B cell (primary cell): ENCODE measurements around the gene GAK. TPM values are rescaled to one million over a fixed set of nuclear protein-coding genes. Genes with fewer than 3 reads are reported as not detected.

Source experiments
- ATAC-seq: fragments of 200-7000 bp; cut with Tn5 transposase; one replicate; pipeline ENCODE4 v1.10.0; 2021; ENCODE audit warnings: low read depth, mild to moderate bottlenecking, moderate number of reproducible peaks, moderate library complexity
- CTCF ChIA-PET: fragments of 350-600 bp; sonication (Branson Sonifier 250); formaldehyde crosslinking; loops from one replicate; lab custom pipeline; 2021; ENCODE audit warnings: antibody characterized with exemption, inconsistent platforms; lab: Charles Lee
- POLR2A ChIA-PET: fragments of 350-600 bp; sonication (Branson Sonifier 250); formaldehyde crosslinking; loops from one replicate; lab custom pipeline; 2021; ENCODE audit warnings: antibody characterized with exemption; lab: Charles Lee
- DNase-seq: peaks from one replicate; pipeline ENCODE4 v3.0.0; 2013
- H2AFZ ChIP-seq: 2 replicates; pipeline ENCODE4 v1.6.1; 2012; ENCODE audit warnings: mild to moderate bottlenecking, low read depth, low read length; ENCODE audit not compliant: insufficient read depth, poor library complexity, severe bottlenecking
- H3K27ac ChIP-seq, 2 donors: 1 replicate in 1 of 2; 2 replicates in 1 of 2; pipeline ENCODE4 v1.5.1; 2012 to 2013; ENCODE audit warnings: low read length in 2 of 2, mild to moderate bottlenecking in 2 of 2, moderate library complexity in 1 of 2
- H3K27me3 ChIP-seq, 4 experiments: fragments of 200-600 bp in 1 of 4; sonication (generic) in 1 of 4; replicated peaks in 1 of 4; 1 replicate in 2 of 4; 2 replicates in 2 of 4; pipeline versions ENCODE4 v1.6.1 to v1.7.0; 2013 to 2016; ENCODE audit warnings: low read length in 3 of 4, mild to moderate bottlenecking in 2 of 4, mixed read lengths in 1 of 4, moderate library complexity in 1 of 4; ENCODE audit not compliant: insufficient read depth in 4 of 4, control insufficient read depth in 3 of 4; ENCODE audit errors: control extremely low read depth in 1 of 4
- H3K36me3 ChIP-seq, 2 experiments: replicated peaks in 1 of 2; 1 replicate in 1 of 2; 2 replicates in 1 of 2; pipeline versions ENCODE4 v1.6.1 to v1.7.1; 2013; ENCODE audit warnings: low read length in 1 of 2; ENCODE audit not compliant: insufficient read depth in 2 of 2, control insufficient read depth in 1 of 2; ENCODE audit errors: control extremely low read depth in 1 of 2, extremely low read depth in 1 of 2
- H3K4me1 ChIP-seq, 2 donors: fragments of 200-600 bp in 1 of 2; sonication (generic) in 1 of 2; 1 replicate in 1 of 2; 2 replicates in 1 of 2; pipeline versions ENCODE4 v1.5.1 to v1.6.1; 2013 to 2017; ENCODE audit warnings: low read length in 2 of 2; ENCODE audit not compliant: control insufficient read depth in 2 of 2, insufficient read depth in 2 of 2
- H3K4me2 ChIP-seq: replicated peaks from 2 replicates; pipeline ENCODE3; 2012; ENCODE audit warnings: mild to moderate bottlenecking, low read depth, low read length; ENCODE audit not compliant: poor library complexity, severe bottlenecking
- H3K4me3 ChIP-seq, 5 experiments: fragments of 200-600 bp in 1 of 5; sonication (generic) in 1 of 5; 1 replicate in 3 of 5; 2 replicates in 2 of 5; pipeline versions ENCODE4 v1.5.1 to v1.7.0; 2011 to 2016; ENCODE audit warnings: low read length in 4 of 5, mild to moderate bottlenecking in 4 of 5, low read depth in 2 of 5, control low read depth in 1 of 5, moderate library complexity in 1 of 5; ENCODE audit not compliant: insufficient read depth in 1 of 5; ENCODE audit errors: control extremely low read depth in 1 of 5, extremely low read depth in 1 of 5
- H3K79me2 ChIP-seq: fragments of 200-600 bp; sonication (generic); one replicate; pipeline ENCODE4 v1.6.0; 2016; ENCODE audit warnings: low read length; ENCODE audit not compliant: control insufficient read depth, insufficient read depth
- H3K9ac ChIP-seq: fragments of 200-600 bp; sonication (generic); 2 replicates; pipeline ENCODE4 v1.6.1; 2017; ENCODE audit warnings: mild to moderate bottlenecking, low read length, moderate library complexity
- H3K9me3 ChIP-seq, 3 donors: one replicate each; pipeline versions ENCODE4 v1.6.1 to v1.7.1; 2013; ENCODE audit warnings: low read length in 2 of 3; ENCODE audit not compliant: control insufficient read depth in 2 of 3, insufficient read depth in 1 of 3; ENCODE audit errors: control extremely low read depth in 1 of 3
- H4K20me1 ChIP-seq: 2 replicates; pipeline ENCODE4 v1.6.0; 2012; ENCODE audit warnings: mild to moderate bottlenecking, low read length; ENCODE audit not compliant: insufficient read depth, control insufficient read depth, poor library complexity, severe bottlenecking
- H3K27ac Mint-ChIP-seq: one replicate; pipeline ENCODE4 v1.8.0; 2021; ENCODE audit warnings: mixed read lengths
- H3K27me3 Mint-ChIP-seq: one replicate; pipeline ENCODE4 v1.8.0; 2021; ENCODE audit warnings: mixed read lengths
- H3K4me1 Mint-ChIP-seq: one replicate; pipeline ENCODE4 v1.8.0; 2021; ENCODE audit warnings: mixed read lengths
- H3K4me3 Mint-ChIP-seq: one replicate; pipeline ENCODE4 v1.8.0; 2021; ENCODE audit warnings: mixed read lengths
- H3K9me3 Mint-ChIP-seq: one replicate; pipeline ENCODE4 v1.8.0; 2022; ENCODE audit warnings: mixed read lengths; ENCODE audit not compliant: insufficient read depth
- CTCF ChIP-seq: fragments of 200-600 bp; IDR thresholded peaks from one replicate; pipeline ENCODE4 v1.8.0; 2022; ENCODE audit warnings: antibody characterized with exemption, mild to moderate bottlenecking
- EZH2 ChIP-seq: IDR thresholded peaks from 2 replicates; pipeline ENCODE4 v1.6.1; 2012; ENCODE audit warnings: borderline replicate concordance, low read depth, mild to moderate bottlenecking, moderate library complexity, low read length; ENCODE audit not compliant: insufficient read depth, poor library complexity, severe bottlenecking
- WGBS: methylation state at CpG from one replicate; pipeline ENCODE4 v1.1.5; 2013; ENCODE audit warnings: missing lambda C conversion rate; ENCODE audit not compliant: insufficient coverage; 5-methylcytosine and 5-hydroxymethylcytosine counted together
- intact Hi-C: fragments of 100-400 bp; cut with micrococcal nuclease; formaldehyde crosslinking; loops from one replicate; pipeline ENCODE4 v1.10.0; 2022
- polyA plus RNA-seq: library from polyadenylated mRNA; depleted of rRNA; stranded (reverse); fragments of >200 nt; gene quantifications from 2 replicates; pipeline ENCODE4 v1.2.3, GENCODE V29; 2012
- total RNA-seq, 2 donors: library from RNA; stranded (reverse); fragments of 120-200 nt in 1 of 2; gene quantifications; 1 replicate in 1 of 2; 2 replicates in 1 of 2; pipeline versions ENCODE4 v1.2.3 to v1.2.4, GENCODE V29; 2013 to 2022

GAK gene
- total and polyA plus RNA-seq, 2 donors (not counting 1 experiment from before 2014, with no cell fraction given): 113 to 283 TPM

GRCh38 chr4:892780-893179 lies 39.3 kb downstream of the GAK start:
- H3K36me3 ChIP-seq: peaks cover 0 to 75% of the 10 kb centered on the region in 2 experiments
- Mint-ChIP-seq H3K9me3 (no peaks in the 10 kb centered on the region), H3K27ac (no peak overlapping the region), H3K4me1 (no peaks in the 10 kb centered on the region), H3K4me3 (no peak overlapping the region), H3K27me3 (no peaks in the 10 kb centered on the region)
- H2AFZ ChIP-seq: no peak overlapping the region
- over 99% methylated on average over 7 of the region's 10 CpGs for WGBS
- ChIA-PET CTCF (interaction anchor here (2.5 kb wide), 1 partner anchor 94 kb away, joined by 14 read pairs; the partner anchor contains the start of gene IDUA), POLR2A (interaction anchor here (0.7 kb wide), 1 partner anchor 113 kb away, joined by 3 read pairs; no protein-coding TSS in a partner anchor)
- no peak overlapping the region for H3K4me3 ChIP-seq
- H3K9ac ChIP-seq: no peak overlapping the region
- no peak overlapping the region for H3K4me2 ChIP-seq
- no peak for ATAC-seq
- intact Hi-C loops: no loop called here
- H3K4me1 ChIP-seq: no peaks in the 10 kb centered on the region
- no peak overlapping the region for H3K27ac ChIP-seq
- H3K79me2 ChIP-seq: peaks cover 24% of the 10 kb centered on the region
- no peak for DNase-seq
- no peak for TF ChIP-seq CTCF
- no peak for TF ChIP-seq EZH2
- H4K20me1 ChIP-seq: peaks cover 97% of the 10 kb centered on the region
- H3K9me3 ChIP-seq: peaks cover 0 to 3% (median 0%) of the 10 kb centered on the region in 3 donors
- no peaks in the 10 kb centered on the region for H3K27me3 ChIP-seq

DNA sequence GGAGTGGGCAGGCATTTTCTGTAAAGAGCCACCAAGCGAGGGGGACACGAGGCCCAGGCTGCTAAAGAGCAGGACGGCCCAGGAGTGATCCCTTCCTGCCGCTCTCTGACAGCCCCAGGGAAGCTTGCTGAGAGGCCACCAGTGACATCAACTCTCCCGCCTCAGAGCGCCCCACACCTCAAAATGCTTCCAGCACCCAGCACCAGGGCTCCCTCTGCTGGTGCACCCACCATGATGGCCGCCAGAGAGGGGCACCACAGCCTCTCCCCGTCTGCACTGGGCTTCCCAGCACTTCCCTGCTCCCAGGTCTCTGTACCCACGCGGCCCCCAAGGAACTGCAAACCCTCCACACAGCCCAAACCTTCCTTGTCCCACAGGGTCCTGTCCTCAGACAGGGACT lies 40.4 kb downstream of the GAK start:
- Histone ChIP-seq H3K4me2 (no peak overlapping the region), H3K79me2 (peaks cover 15% of the 10 kb centered on the region), H2AFZ (no peak overlapping the region), H3K27me3 (no peaks in the 10 kb centered on the region), H4K20me1 (peaks cover 87% of the 10 kb centered on the region), H3K36me3 (peaks cover 0 to 68% of the 10 kb centered on the region in 2 experiments), H3K9me3 (peaks cover 0 to 10% (median 0%) of the 10 kb centered on the region in 3 donors), H3K9ac (no peak overlapping the region), H3K27ac (no peak overlapping the region), H3K4me3 (no peak overlapping the region), H3K4me1 (no peaks in the 10 kb centered on the region)
- H3K9me3 Mint-ChIP-seq: peaks cover 2% of the 10 kb centered on the region
- WGBS: 95% methylated on average over 8 of the region's 10 CpGs
- POLR2A ChIA-PET: interaction anchor here (1.0 kb wide), 1 partner anchor 96 kb away, joined by 3 read pairs; no protein-coding TSS in a partner anchor
- H3K4me3 Mint-ChIP-seq: no peak overlapping the region
- no peak for ATAC-seq
- no peak for DNase-seq
- no peaks in the 10 kb centered on the region for H3K4me1 Mint-ChIP-seq
- no peak for TF ChIP-seq CTCF
- no peak for TF ChIP-seq EZH2
- CTCF ChIA-PET: interaction anchor here (2.5 kb wide), 1 partner anchor 95 kb away, joined by 14 read pairs; the partner anchor contains the start of gene IDUA
- no peaks in the 10 kb centered on the region for H3K27me3 Mint-ChIP-seq
- intact Hi-C loops: no loop called here
- H3K27ac Mint-ChIP-seq: no peak overlapping the region
